Panc1 (cell line): ENCODE results near the gene C19orf12. TPM values are rescaled to one million over a fixed set of nuclear protein-coding genes. Genes with fewer than 3 reads are reported as not detected.

Source experiments
- ATAC-seq: fragments of 200-7000 bp; cut with Tn5 transposase; 2 replicates; pipeline ENCODE4 v1.9.1; 2020; ENCODE audit warnings: mild to moderate bottlenecking, moderate library complexity
- BruUV-seq: library from RNA; stranded (reverse); fragments of 400-500 nt; replicated peaks from 2 replicates; lab custom pipeline; 2021; lab: Mats Ljungman, UMichigan
- CTCF ChIA-PET: fragments of 300-600 bp; sonication (Branson Sonifier 250); formaldehyde crosslinking; loops from one replicate; lab custom pipeline; 2022; ENCODE audit warnings: antibody characterized with exemption; lab: Charles Lee
- POLR2A ChIA-PET: fragments of 300-600 bp; sonication (Branson Sonifier 250); formaldehyde crosslinking; loops from one replicate; lab custom pipeline; 2022; ENCODE audit warnings: antibody characterized with exemption; lab: Charles Lee
- DNase-seq: peaks from one replicate; pipeline ENCODE4 v3.0.0-alpha.2; 2010; ENCODE audit warnings: low read depth, low spot score
- H3K27ac ChIP-seq: 2 replicates; pipeline ENCODE4 v1.5.1; 2011; ENCODE audit warnings: mild to moderate bottlenecking, low read length, inconsistent platforms
- H3K27me3 ChIP-seq: fragments of 200-500 bp; sonication (Bioruptor generic); 2 replicates; pipeline ENCODE4 v1.6.0; 2014; ENCODE audit warnings: low read length, inconsistent platforms; ENCODE audit not compliant: control insufficient read depth, insufficient read depth
- H3K36me3 ChIP-seq: fragments of 200-500 bp; sonication (Bioruptor generic); 2 replicates; pipeline ENCODE4 v1.5.1; 2014; ENCODE audit warnings: inconsistent platforms, mild to moderate bottlenecking, low read length, moderate library complexity; ENCODE audit not compliant: control insufficient read depth, insufficient read depth
- H3K4me1 ChIP-seq: 2 replicates; pipeline ENCODE4 v1.5.1; 2011; ENCODE audit warnings: inconsistent platforms, mild to moderate bottlenecking, low read length, moderate library complexity; ENCODE audit not compliant: control insufficient read depth, insufficient read depth
- H3K4me3 ChIP-seq, 2 experiments: 2 replicates each; pipeline ENCODE4 v1.5.1; 2011 to 2012; ENCODE audit warnings: low read depth in 2 of 2, low read length in 2 of 2, mild to moderate bottlenecking in 2 of 2, inconsistent platforms in 1 of 2, moderate library complexity in 1 of 2
- H3K9me3 ChIP-seq: fragments of 200-500 bp; sonication (Bioruptor generic); 2 replicates; pipeline ENCODE4 v1.5.1; 2014; ENCODE audit warnings: low read depth, mild to moderate bottlenecking, inconsistent platforms, low read length, moderate library complexity; ENCODE audit not compliant: control insufficient read depth, insufficient read depth
- POLR2AphosphoS5 ChIP-seq: IDR thresholded peaks from 2 replicates; pipeline ENCODE4 v1.6.1; 2012; ENCODE audit warnings: mild to moderate bottlenecking, low read depth, low read length, moderate library complexity
- SIN3A ChIP-seq: IDR thresholded peaks from 2 replicates; pipeline ENCODE4 v1.6.1; 2012; ENCODE audit warnings: low read depth, mild to moderate bottlenecking, low read length, moderate library complexity, borderline replicate concordance; ENCODE audit not compliant: insufficient read depth
- TCF7L2 ChIP-seq: IDR thresholded peaks from 2 replicates; pipeline ENCODE4 v1.6.1; 2011; ENCODE audit warnings: mild to moderate bottlenecking, low read depth, low read length, inconsistent platforms
- in situ Hi-C: cut with HindIII; loops from 2 replicates; pipeline ENCODE4 v1.10.0; 2016; ENCODE audit warnings: low sequenced_read_pairs, low pct_unique_long_range_greater_than_20kb
- intact Hi-C: fragments of 100-400 bp; cut with micrococcal nuclease; formaldehyde crosslinking; loops from one replicate; pipeline ENCODE4 v1.10.0; 2022; ENCODE audit not compliant: unreplicated experiment
- total RNA-seq: library from RNA; stranded (reverse); gene quantifications from one replicate; pipeline ENCODE4 v1.2.1, GENCODE V29; 2021; ENCODE audit not compliant: unreplicated experiment
- TF ChIP-seq, protein P1 (sequence below), 2 experiments: IDR thresholded peaks; 2 replicates each; pipeline ENCODE4 v1.6.1; 2011 to 2012; ENCODE audit warnings: low read depth in 2 of 2, control low read depth in 1 of 2, low read length in 1 of 2, mild to moderate bottlenecking in 1 of 2, moderate library complexity in 1 of 2; ENCODE audit not compliant: insufficient read depth in 1 of 2
- TF ChIP-seq, protein P2 (sequence below): fragments of 450-650 bp; IDR thresholded peaks from 2 replicates; pipeline ENCODE4 v1.5.1; 2017; ENCODE audit warnings: mild to moderate bottlenecking

The C19orf12 gene
- total RNA-seq, 1 experiment from 2014 or later: 43.4 TPM

DNA sequence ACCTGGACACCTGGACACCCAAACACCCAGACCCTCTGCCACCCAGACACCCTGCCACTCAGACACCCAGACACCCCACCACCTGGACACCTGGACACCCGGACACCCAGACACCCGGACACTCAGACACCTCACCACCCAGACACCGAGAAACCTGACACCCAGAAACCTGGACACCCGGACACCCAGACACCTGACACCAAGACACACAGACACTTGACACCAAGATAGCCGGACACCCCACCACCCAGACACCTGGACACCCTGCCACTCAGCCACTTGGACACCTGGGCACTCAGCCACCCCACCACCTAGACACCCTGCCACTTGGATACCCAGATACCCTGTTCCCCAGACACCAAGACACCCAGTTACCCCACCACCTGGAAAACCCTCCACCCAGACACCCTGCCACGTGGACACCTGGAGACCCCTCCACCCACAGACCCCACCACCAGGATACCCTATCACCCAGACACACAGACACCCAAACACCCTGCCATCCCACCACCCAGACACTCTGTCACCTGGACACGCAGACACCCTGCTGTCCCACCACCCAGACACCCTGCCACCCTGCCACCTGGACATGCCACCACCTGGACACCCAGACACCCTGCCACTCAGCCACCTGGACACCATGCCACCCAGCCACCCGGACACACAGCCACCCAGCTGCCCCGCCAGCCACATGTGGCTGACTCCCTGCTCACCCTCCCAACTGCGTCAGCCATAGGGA, 17.4 kb downstream of the C19orf12 start:
- Histone ChIP-seq H3K9me3 (no peaks in the 10 kb centered on the region), H3K36me3 (no peaks in the 10 kb centered on the region), H3K27me3 (no peaks in the 10 kb centered on the region), H3K4me3 (no peak overlapping the region), H3K27ac (no peak overlapping the region), H3K4me1 (peaks cover 8% of the 10 kb centered on the region; the same call in 1 of the 2 replicates)
- intact Hi-C loops (no loop called here), in situ Hi-C loops (no loop called here)
- no peak for ATAC-seq
- TF ChIP-seq POLR2AphosphoS5: no peak
- TF ChIP-seq, protein P1, sequence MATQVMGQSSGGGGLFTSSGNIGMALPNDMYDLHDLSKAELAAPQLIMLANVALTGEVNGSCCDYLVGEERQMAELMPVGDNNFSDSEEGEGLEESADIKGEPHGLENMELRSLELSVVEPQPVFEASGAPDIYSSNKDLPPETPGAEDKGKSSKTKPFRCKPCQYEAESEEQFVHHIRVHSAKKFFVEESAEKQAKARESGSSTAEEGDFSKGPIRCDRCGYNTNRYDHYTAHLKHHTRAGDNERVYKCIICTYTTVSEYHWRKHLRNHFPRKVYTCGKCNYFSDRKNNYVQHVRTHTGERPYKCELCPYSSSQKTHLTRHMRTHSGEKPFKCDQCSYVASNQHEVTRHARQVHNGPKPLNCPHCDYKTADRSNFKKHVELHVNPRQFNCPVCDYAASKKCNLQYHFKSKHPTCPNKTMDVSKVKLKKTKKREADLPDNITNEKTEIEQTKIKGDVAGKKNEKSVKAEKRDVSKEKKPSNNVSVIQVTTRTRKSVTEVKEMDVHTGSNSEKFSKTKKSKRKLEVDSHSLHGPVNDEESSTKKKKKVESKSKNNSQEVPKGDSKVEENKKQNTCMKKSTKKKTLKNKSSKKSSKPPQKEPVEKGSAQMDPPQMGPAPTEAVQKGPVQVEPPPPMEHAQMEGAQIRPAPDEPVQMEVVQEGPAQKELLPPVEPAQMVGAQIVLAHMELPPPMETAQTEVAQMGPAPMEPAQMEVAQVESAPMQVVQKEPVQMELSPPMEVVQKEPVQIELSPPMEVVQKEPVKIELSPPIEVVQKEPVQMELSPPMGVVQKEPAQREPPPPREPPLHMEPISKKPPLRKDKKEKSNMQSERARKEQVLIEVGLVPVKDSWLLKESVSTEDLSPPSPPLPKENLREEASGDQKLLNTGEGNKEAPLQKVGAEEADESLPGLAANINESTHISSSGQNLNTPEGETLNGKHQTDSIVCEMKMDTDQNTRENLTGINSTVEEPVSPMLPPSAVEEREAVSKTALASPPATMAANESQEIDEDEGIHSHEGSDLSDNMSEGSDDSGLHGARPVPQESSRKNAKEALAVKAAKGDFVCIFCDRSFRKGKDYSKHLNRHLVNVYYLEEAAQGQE (IDR thresholded peaks at IDR 0.05; ENCODE audit: insufficient read depth in 1 of 2, low read depth in 2 of 2, low read length in 1 of 2): no peak
- no peak for TF ChIP-seq SIN3A
- TF ChIP-seq, protein P2, sequence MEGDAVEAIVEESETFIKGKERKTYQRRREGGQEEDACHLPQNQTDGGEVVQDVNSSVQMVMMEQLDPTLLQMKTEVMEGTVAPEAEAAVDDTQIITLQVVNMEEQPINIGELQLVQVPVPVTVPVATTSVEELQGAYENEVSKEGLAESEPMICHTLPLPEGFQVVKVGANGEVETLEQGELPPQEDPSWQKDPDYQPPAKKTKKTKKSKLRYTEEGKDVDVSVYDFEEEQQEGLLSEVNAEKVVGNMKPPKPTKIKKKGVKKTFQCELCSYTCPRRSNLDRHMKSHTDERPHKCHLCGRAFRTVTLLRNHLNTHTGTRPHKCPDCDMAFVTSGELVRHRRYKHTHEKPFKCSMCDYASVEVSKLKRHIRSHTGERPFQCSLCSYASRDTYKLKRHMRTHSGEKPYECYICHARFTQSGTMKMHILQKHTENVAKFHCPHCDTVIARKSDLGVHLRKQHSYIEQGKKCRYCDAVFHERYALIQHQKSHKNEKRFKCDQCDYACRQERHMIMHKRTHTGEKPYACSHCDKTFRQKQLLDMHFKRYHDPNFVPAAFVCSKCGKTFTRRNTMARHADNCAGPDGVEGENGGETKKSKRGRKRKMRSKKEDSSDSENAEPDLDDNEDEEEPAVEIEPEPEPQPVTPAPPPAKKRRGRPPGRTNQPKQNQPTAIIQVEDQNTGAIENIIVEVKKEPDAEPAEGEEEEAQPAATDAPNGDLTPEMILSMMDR: no peak
- TF ChIP-seq TCF7L2: no peak
- no TSS peak for BruUV-seq
- ChIA-PET CTCF (no interaction called here), POLR2A (no interaction called here)
- DNase-seq: no peak

DNA sequence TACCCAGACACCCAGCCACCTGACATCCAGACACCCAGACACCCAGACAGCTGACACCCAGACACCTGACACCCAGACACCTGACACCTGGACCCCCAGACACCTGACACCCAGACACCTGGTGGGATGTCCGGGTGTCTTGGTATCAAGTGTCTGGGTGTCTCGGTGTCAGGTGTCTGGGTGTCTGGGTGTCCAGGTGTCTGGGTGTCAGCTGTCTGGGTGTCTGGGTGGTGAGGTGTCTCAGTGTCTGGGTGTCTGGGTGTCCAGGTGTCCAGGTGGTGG, 18.6 kb downstream of the C19orf12 start:
- H3K4me1 ChIP-seq: peaks cover 8% of the 10 kb centered on the region; the same call in 1 of the 2 replicates
- ChIA-PET CTCF (interaction anchor here (0.6 kb wide), 1 partner anchor 20 kb away, joined by 3 read pairs; no protein-coding TSS in a partner anchor), POLR2A (no interaction called here)
- H3K27me3 ChIP-seq: no peaks in the 10 kb centered on the region
- in situ Hi-C loops: no loop called here
- TF ChIP-seq SIN3A: no peak
- no peak for TF ChIP-seq TCF7L2
- TF ChIP-seq, protein P2: no peak
- TF ChIP-seq, protein P1 (IDR thresholded peaks at IDR 0.05; ENCODE audit: insufficient read depth in 1 of 2, low read depth in 2 of 2, low read length in 1 of 2): no peak
- TF ChIP-seq POLR2AphosphoS5: no peak
- H3K4me3 ChIP-seq: no peak overlapping the region
- H3K36me3 ChIP-seq: no peaks in the 10 kb centered on the region
- intact Hi-C loops: no loop called here
- DNase-seq: no peak
- BruUV-seq: no TSS peak
- no peak for ATAC-seq
- no peaks in the 10 kb centered on the region for H3K9me3 ChIP-seq
- H3K27ac ChIP-seq: no peak overlapping the region
